B cell (primary cell): ENCODE results near the gene IPO4. TPM values are rescaled to one million over a fixed set of nuclear protein-coding genes. Genes with fewer than 3 reads are reported as not detected.

ENCODE experiments used
- ATAC-seq: fragments of 200-7000 bp; cut with Tn5 transposase; one replicate; pipeline ENCODE4 v1.10.0; 2021; ENCODE audit warnings: low read depth, mild to moderate bottlenecking, moderate number of reproducible peaks, moderate library complexity
- CTCF ChIA-PET: fragments of 350-600 bp; sonication (Branson Sonifier 250); formaldehyde crosslinking; loops from one replicate; lab custom pipeline; 2021; ENCODE audit warnings: antibody characterized with exemption, inconsistent platforms; lab: Charles Lee
- POLR2A ChIA-PET: fragments of 350-600 bp; sonication (Branson Sonifier 250); formaldehyde crosslinking; loops from one replicate; lab custom pipeline; 2021; ENCODE audit warnings: antibody characterized with exemption; lab: Charles Lee
- DNase-seq: peaks from one replicate; pipeline ENCODE4 v3.0.0; 2013
- H2AFZ ChIP-seq: 2 replicates; pipeline ENCODE4 v1.6.1; 2012; ENCODE audit warnings: mild to moderate bottlenecking, low read depth, low read length; ENCODE audit not compliant: insufficient read depth, poor library complexity, severe bottlenecking
- H3K27ac ChIP-seq, 2 donors: 1 replicate in 1 of 2; 2 replicates in 1 of 2; pipeline ENCODE4 v1.5.1; 2012 to 2013; ENCODE audit warnings: low read length in 2 of 2, mild to moderate bottlenecking in 2 of 2, moderate library complexity in 1 of 2
- H3K27me3 ChIP-seq, 4 experiments: fragments of 200-600 bp in 1 of 4; sonication (generic) in 1 of 4; replicated peaks in 1 of 4; 1 replicate in 2 of 4; 2 replicates in 2 of 4; pipeline versions ENCODE4 v1.6.1 to v1.7.0; 2013 to 2016; ENCODE audit warnings: low read length in 3 of 4, mild to moderate bottlenecking in 2 of 4, mixed read lengths in 1 of 4, moderate library complexity in 1 of 4; ENCODE audit not compliant: insufficient read depth in 4 of 4, control insufficient read depth in 3 of 4; ENCODE audit errors: control extremely low read depth in 1 of 4
- H3K36me3 ChIP-seq, 2 experiments: replicated peaks in 1 of 2; 1 replicate in 1 of 2; 2 replicates in 1 of 2; pipeline versions ENCODE4 v1.6.1 to v1.7.1; 2013; ENCODE audit warnings: low read length in 1 of 2; ENCODE audit not compliant: insufficient read depth in 2 of 2, control insufficient read depth in 1 of 2; ENCODE audit errors: control extremely low read depth in 1 of 2, extremely low read depth in 1 of 2
- H3K4me1 ChIP-seq, 2 donors: fragments of 200-600 bp in 1 of 2; sonication (generic) in 1 of 2; 1 replicate in 1 of 2; 2 replicates in 1 of 2; pipeline versions ENCODE4 v1.5.1 to v1.6.1; 2013 to 2017; ENCODE audit warnings: low read length in 2 of 2; ENCODE audit not compliant: control insufficient read depth in 2 of 2, insufficient read depth in 2 of 2
- H3K4me2 ChIP-seq: replicated peaks from 2 replicates; pipeline ENCODE3; 2012; ENCODE audit warnings: mild to moderate bottlenecking, low read depth, low read length; ENCODE audit not compliant: poor library complexity, severe bottlenecking
- H3K4me3 ChIP-seq, 5 experiments: fragments of 200-600 bp in 1 of 5; sonication (generic) in 1 of 5; 1 replicate in 3 of 5; 2 replicates in 2 of 5; pipeline versions ENCODE4 v1.5.1 to v1.7.0; 2011 to 2016; ENCODE audit warnings: low read length in 4 of 5, mild to moderate bottlenecking in 4 of 5, low read depth in 2 of 5, control low read depth in 1 of 5, moderate library complexity in 1 of 5; ENCODE audit not compliant: insufficient read depth in 1 of 5; ENCODE audit errors: control extremely low read depth in 1 of 5, extremely low read depth in 1 of 5
- H3K79me2 ChIP-seq: fragments of 200-600 bp; sonication (generic); one replicate; pipeline ENCODE4 v1.6.0; 2016; ENCODE audit warnings: low read length; ENCODE audit not compliant: control insufficient read depth, insufficient read depth
- H3K9ac ChIP-seq: fragments of 200-600 bp; sonication (generic); 2 replicates; pipeline ENCODE4 v1.6.1; 2017; ENCODE audit warnings: mild to moderate bottlenecking, low read length, moderate library complexity
- H3K9me3 ChIP-seq, 3 donors: one replicate each; pipeline versions ENCODE4 v1.6.1 to v1.7.1; 2013; ENCODE audit warnings: low read length in 2 of 3; ENCODE audit not compliant: control insufficient read depth in 2 of 3, insufficient read depth in 1 of 3; ENCODE audit errors: control extremely low read depth in 1 of 3
- H4K20me1 ChIP-seq: 2 replicates; pipeline ENCODE4 v1.6.0; 2012; ENCODE audit warnings: mild to moderate bottlenecking, low read length; ENCODE audit not compliant: insufficient read depth, control insufficient read depth, poor library complexity, severe bottlenecking
- H3K27ac Mint-ChIP-seq: one replicate; pipeline ENCODE4 v1.8.0; 2021; ENCODE audit warnings: mixed read lengths
- H3K27me3 Mint-ChIP-seq: one replicate; pipeline ENCODE4 v1.8.0; 2021; ENCODE audit warnings: mixed read lengths
- H3K4me1 Mint-ChIP-seq: one replicate; pipeline ENCODE4 v1.8.0; 2021; ENCODE audit warnings: mixed read lengths
- H3K4me3 Mint-ChIP-seq: one replicate; pipeline ENCODE4 v1.8.0; 2021; ENCODE audit warnings: mixed read lengths
- H3K9me3 Mint-ChIP-seq: one replicate; pipeline ENCODE4 v1.8.0; 2022; ENCODE audit warnings: mixed read lengths; ENCODE audit not compliant: insufficient read depth
- CTCF ChIP-seq: fragments of 200-600 bp; IDR thresholded peaks from one replicate; pipeline ENCODE4 v1.8.0; 2022; ENCODE audit warnings: antibody characterized with exemption, mild to moderate bottlenecking
- EZH2 ChIP-seq: IDR thresholded peaks from 2 replicates; pipeline ENCODE4 v1.6.1; 2012; ENCODE audit warnings: borderline replicate concordance, low read depth, mild to moderate bottlenecking, moderate library complexity, low read length; ENCODE audit not compliant: insufficient read depth, poor library complexity, severe bottlenecking
- WGBS: methylation state at CpG from one replicate; pipeline ENCODE4 v1.1.5; 2013; ENCODE audit warnings: missing lambda C conversion rate; ENCODE audit not compliant: insufficient coverage; 5-methylcytosine and 5-hydroxymethylcytosine counted together
- intact Hi-C: fragments of 100-400 bp; cut with micrococcal nuclease; formaldehyde crosslinking; loops from one replicate; pipeline ENCODE4 v1.10.0; 2022
- polyA plus RNA-seq: library from polyadenylated mRNA; depleted of rRNA; stranded (reverse); fragments of >200 nt; gene quantifications from 2 replicates; pipeline ENCODE4 v1.2.3, GENCODE V29; 2012
- total RNA-seq, 2 donors: library from RNA; stranded (reverse); fragments of 120-200 nt in 1 of 2; gene quantifications; 1 replicate in 1 of 2; 2 replicates in 1 of 2; pipeline versions ENCODE4 v1.2.3 to v1.2.4, GENCODE V29; 2013 to 2022

IPO4 gene
- total and polyA plus RNA-seq, 2 donors (not counting 1 experiment from before 2014, with no cell fraction given), result 28.3 to 35.0 TPM

DNA sequence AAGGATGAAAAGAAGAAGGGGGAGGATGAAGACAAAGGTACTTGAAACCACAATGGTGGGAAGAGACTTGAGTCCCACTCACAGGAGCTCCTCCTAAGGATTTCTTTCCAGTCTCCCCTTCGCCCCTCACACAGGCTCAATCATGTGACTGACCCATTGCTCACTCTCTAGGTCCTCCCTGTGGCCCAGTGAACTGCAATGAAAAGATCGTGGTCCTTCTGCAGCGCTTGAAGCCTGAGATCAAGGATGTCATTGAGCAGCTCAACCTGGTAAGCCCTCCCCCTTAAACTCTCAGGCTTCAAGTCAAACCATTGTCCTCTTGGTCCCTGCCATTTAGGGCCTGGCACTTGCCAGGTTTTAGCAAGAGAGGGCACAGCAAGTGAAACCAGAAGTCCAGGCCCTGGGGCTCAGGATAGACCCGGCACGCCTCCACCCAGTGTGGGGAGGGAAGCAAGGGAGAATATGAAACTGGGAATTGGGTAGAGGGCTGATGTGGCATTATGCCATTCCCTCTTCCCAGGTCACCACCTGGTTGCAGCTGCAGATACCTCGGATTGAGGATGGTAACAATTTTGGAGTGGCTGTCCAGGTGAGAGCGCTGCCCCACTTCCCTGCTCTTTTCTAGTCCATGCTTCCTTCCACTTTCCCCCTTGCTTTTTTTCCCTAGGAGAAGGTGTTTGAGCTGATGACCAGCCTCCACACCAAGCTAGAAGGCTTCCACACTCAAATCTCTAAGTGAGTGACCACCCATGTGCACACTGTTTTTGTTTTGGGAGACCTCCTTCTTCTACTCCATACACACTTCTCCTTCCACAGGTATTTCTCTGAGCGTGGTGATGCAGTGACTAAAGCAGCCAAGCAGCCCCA, 50.9 kb downstream of the IPO4 start:
- H3K36me3 ChIP-seq, result peaks cover 0 to 27% of the 10 kb centered on the region in 2 experiments

More for the DNA sequence above, 50.9 kb downstream of the IPO4 start:
- Histone ChIP-seq H4K20me1 (peaks cover 16% of the 10 kb centered on the region), H3K9ac (no peak overlapping the region), H3K4me2 (peak overlapping the region; percentile 90), H3K27me3 (no peaks in the 10 kb centered on the region), H3K9me3 (no peaks in the 10 kb centered on the region), H3K4me1 (peaks cover 28 to 41% of the 10 kb centered on the region in 2 donors), H3K27ac (peak overlapping the region in 1 of 2 donors; percentile 97), H3K4me3 (no peak overlapping the region), H2AFZ (no peak overlapping the region), H3K79me2 (peaks cover 55% of the 10 kb centered on the region)
- peaks cover 59% of the 10 kb centered on the region for H3K4me1 Mint-ChIP-seq
- ATAC-seq (no peak), DNase-seq (no peak)
- intact Hi-C loops, result loop anchor here (2.0 kb wide), 1 partner anchor 57 kb away; no protein-coding TSS in a partner anchor
- H3K9me3 Mint-ChIP-seq, result no peaks in the 10 kb centered on the region
- 100% methylated on average over 4 of the region's 8 CpGs for WGBS
- H3K27ac Mint-ChIP-seq, result peak overlapping the region; percentile 56
- POLR2A ChIA-PET, result interaction anchor here (0.6 to 3.3 kb wide), 5 partner anchors 9 to 56 kb away, joined by 3 to 49 read pairs (median 4); partner anchors contain the start of genes DCAF11, NRL, PSME2 and RNF31
- TF ChIP-seq CTCF (no peak), EZH2 (no peak)
- CTCF ChIA-PET, result interaction anchor here (0.7 to 4.6 kb wide), 9 partner anchors 9 to 196 kb away, joined by 3 to 43 read pairs (median 7); partner anchors contain the start of genes DCAF11, IRF9, NRL and PSME2
- peak overlapping the region; percentile 92 for H3K4me3 Mint-ChIP-seq
- no peaks in the 10 kb centered on the region for H3K27me3 Mint-ChIP-seq
